Karpas-422 (cell line): ENCODE data around the gene NET1. TPM values are rescaled to one million over a fixed set of nuclear protein-coding genes. Genes with fewer than 3 reads are reported as not detected.

ENCODE experiments used
- DNase-seq: peaks from one replicate; pipeline ENCODE4 v3.0.0-alpha.2; 2015
- H2AFZ ChIP-seq: fragments of 200-600 bp; sonication (generic); 2 replicates; pipeline ENCODE4 v1.6.1; 2014; ENCODE audit warnings: antibody characterized with exemption, low read length, mixed read lengths
- H3K27ac ChIP-seq: fragments of 200-600 bp; sonication (generic); 2 replicates; pipeline ENCODE4 v1.5.1; 2014; ENCODE audit warnings: mild to moderate bottlenecking, low read length, moderate library complexity
- H3K27me3 ChIP-seq: fragments of 200-600 bp; sonication (generic); 2 replicates; pipeline ENCODE4 v1.6.1; 2014; ENCODE audit warnings: low read length, mixed read lengths
- H3K36me3 ChIP-seq: fragments of 200-600 bp; sonication (generic); 2 replicates; pipeline ENCODE4 v1.6.1; 2014; ENCODE audit warnings: low read length, mixed read lengths; ENCODE audit not compliant: insufficient read depth
- H3K4me1 ChIP-seq: fragments of 200-600 bp; sonication (generic); 2 replicates; pipeline ENCODE4 v1.6.1; 2014; ENCODE audit warnings: mild to moderate bottlenecking, low read length, mixed read lengths
- H3K4me2 ChIP-seq: fragments of 200-600 bp; sonication (generic); 2 replicates; pipeline ENCODE4 v1.6.1; 2014; ENCODE audit warnings: low read length, low read depth, mild to moderate bottlenecking; ENCODE audit not compliant: poor library complexity, severe bottlenecking
- H3K4me3 ChIP-seq: fragments of 200-600 bp; sonication (generic); 2 replicates; pipeline ENCODE4 v1.5.1; 2014; ENCODE audit warnings: mild to moderate bottlenecking, antibody characterized with exemption, low read length, mixed read lengths
- H3K79me2 ChIP-seq: fragments of 200-600 bp; sonication (generic); 2 replicates; pipeline ENCODE4 v1.6.1; 2014; ENCODE audit warnings: mild to moderate bottlenecking, low read length, mixed read lengths
- H3K9ac ChIP-seq: fragments of 200-600 bp; sonication (generic); 2 replicates; pipeline ENCODE4 v1.6.0; 2014; ENCODE audit warnings: low read length
- H3K9me2 ChIP-seq: fragments of 200-600 bp; sonication (generic), shearing (Covaris generic); replicated peaks from 2 replicates; pipeline ENCODE4 v1.6.0; 2014; ENCODE audit warnings: mild to moderate bottlenecking, low read length, moderate library complexity; ENCODE audit not compliant: insufficient read depth
- H3K9me3 ChIP-seq: fragments of 300-700, 200-600 bp; sonication (generic); 2 replicates; pipeline ENCODE4 v1.6.1; 2014; ENCODE audit warnings: low read length, mixed read lengths
- H4K20me1 ChIP-seq: fragments of 200-600 bp; sonication (generic); 2 replicates; pipeline ENCODE4 v1.6.1; 2014; ENCODE audit warnings: mild to moderate bottlenecking, antibody characterized with exemption, low read length, low read depth; ENCODE audit not compliant: insufficient read depth
- total RNA-seq: library from RNA; depleted of rRNA; stranded (reverse); fragments of >200 nt; shearing (Covaris generic); gene quantifications from 2 replicates; pipeline ENCODE4 v1.2.3, GENCODE V29; 2014; ENCODE audit warnings: low replicate concordance

The NET1 gene
- total RNA-seq, 1 experiment from 2014 or later = 37.2 TPM

DNA sequence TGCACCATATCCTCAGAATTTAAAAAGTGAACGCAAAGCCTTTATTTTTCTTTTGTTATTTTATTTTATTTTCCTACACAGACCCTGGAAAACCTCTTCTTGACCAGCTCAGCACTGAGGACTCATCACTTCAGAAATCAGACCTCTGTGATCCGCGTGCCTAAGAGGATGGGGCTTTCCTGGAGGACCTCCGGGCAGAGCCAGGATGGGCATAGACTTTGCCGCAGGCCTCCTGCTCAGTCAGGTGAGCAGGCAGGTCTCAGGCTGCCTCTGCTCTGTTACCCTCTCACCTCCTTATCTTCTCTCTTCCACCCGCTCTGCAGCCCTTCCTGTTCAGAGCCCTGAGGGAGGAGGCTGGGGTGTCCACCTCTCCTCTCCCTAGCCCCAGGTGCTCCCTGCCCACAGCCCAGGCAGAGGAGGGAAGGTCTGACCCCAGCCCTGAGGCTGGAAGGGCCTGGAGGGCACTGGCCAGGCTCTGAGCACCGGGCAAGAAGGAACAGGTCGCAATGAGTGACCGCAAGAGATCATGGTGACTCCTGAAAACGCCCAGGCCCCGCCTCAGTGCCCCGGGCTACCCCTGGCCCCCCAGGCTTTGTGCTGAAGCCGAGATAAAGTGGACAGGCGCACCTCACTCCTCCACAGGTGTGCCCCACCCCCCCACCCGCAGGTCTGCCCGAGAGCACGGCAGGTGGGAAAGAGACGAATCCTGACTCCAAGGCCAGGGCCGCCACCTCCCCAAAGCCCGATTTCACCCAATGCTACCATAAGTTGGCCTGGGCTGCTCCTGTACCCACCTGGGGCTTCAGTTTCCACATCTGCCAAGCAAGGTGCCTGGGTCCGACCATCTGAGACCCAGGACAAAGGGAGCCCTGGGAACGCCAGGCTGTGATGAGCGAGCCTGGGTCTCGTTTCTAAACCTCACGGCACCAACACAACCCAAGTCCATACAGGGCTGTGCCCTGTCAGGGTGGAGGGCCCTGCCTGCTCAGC is 84.2 kb downstream of the NET1 start:
- Histone ChIP-seq H3K4me3 (no peak overlapping the region), H3K36me3 (no peaks in the 10 kb centered on the region), H3K9me3 (peaks cover 3% of the 10 kb centered on the region; the same call in 1 of the 2 replicates), H2AFZ (no peak overlapping the region), H3K79me2 (no peaks in the 10 kb centered on the region), H3K4me2 (no peak overlapping the region), H3K27me3 (no peaks in the 10 kb centered on the region), H3K4me1 (no peaks in the 10 kb centered on the region), H3K27ac (no peak overlapping the region), H3K9ac (no peak overlapping the region), H3K9me2 (no peaks in the 10 kb centered on the region), H4K20me1 (no peaks in the 10 kb centered on the region)
- DNase-seq = no peak

DNA sequence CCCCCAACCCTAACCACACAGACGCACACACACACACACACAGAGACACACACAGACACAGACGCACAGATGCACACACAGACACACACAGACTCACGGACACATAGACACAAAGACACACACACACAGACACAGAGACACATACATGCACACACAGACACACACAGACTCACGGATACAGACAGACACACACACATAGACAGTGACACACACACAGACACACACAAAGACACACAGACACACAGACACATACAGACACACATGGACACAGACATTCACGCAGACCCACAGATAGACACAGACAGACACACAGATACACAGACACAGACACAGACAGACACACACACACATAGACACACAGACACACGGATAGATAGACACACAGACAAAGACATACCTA is 84.9 kb downstream of the NET1 start:
- no peak overlapping the region for H3K4me2 ChIP-seq
- H3K27me3 ChIP-seq = no peaks in the 10 kb centered on the region
- DNase-seq = no peak
- no peak overlapping the region for H3K9ac ChIP-seq
- no peaks in the 10 kb centered on the region for H4K20me1 ChIP-seq
- H2AFZ ChIP-seq = no peak overlapping the region
- H3K36me3 ChIP-seq = no peaks in the 10 kb centered on the region
- H3K79me2 ChIP-seq = no peaks in the 10 kb centered on the region
- H3K4me3 ChIP-seq = no peak overlapping the region
- H3K4me1 ChIP-seq = no peaks in the 10 kb centered on the region
- H3K9me3 ChIP-seq = peaks cover 2% of the 10 kb centered on the region; the same call in 1 of the 2 replicates
- no peak overlapping the region for H3K27ac ChIP-seq
- no peaks in the 10 kb centered on the region for H3K9me2 ChIP-seq

DNA sequence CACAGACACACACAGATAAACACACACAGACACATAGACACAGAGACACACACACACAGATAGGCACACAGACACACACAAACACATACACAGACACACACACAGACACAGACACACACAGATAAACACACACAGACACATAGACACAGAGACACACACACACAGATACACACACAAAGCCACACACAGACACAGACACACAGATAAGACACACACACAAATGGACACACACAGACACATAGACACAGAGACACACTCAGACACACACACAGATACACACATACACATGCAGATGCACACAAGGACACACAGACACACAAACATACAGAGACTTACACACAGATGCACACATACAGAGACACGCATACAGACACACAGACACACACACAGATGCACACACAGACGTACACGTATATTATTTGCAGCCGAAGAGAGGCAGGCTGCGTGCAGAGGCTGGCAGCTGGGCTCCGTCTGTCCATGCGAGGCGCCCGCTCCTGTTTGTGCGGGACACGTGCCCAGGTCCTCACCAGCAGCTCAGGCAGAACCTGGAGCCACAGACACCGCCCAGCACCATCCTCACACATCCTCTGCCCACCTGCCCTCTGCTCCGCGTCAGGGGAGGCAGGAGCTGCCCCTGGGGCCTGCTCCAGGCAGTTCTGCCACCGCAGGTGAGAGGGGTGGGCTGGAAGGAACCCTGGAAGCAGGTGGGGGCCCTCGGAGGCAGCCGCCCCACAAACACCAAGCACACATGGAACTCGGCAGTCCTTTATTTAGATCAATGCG is 85.8 kb downstream of the NET1 start:
- Histone ChIP-seq H2AFZ (no peak overlapping the region), H3K4me2 (no peak overlapping the region), H3K4me3 (no peak overlapping the region), H3K27ac (no peak overlapping the region), H3K9me2 (no peaks in the 10 kb centered on the region), H3K36me3 (no peaks in the 10 kb centered on the region), H4K20me1 (no peaks in the 10 kb centered on the region), H3K4me1 (no peaks in the 10 kb centered on the region), H3K79me2 (no peaks in the 10 kb centered on the region), H3K27me3 (no peaks in the 10 kb centered on the region), H3K9me3 (no peaks in the 10 kb centered on the region), H3K9ac (no peak overlapping the region)
- DNase-seq = no peak

DNA sequence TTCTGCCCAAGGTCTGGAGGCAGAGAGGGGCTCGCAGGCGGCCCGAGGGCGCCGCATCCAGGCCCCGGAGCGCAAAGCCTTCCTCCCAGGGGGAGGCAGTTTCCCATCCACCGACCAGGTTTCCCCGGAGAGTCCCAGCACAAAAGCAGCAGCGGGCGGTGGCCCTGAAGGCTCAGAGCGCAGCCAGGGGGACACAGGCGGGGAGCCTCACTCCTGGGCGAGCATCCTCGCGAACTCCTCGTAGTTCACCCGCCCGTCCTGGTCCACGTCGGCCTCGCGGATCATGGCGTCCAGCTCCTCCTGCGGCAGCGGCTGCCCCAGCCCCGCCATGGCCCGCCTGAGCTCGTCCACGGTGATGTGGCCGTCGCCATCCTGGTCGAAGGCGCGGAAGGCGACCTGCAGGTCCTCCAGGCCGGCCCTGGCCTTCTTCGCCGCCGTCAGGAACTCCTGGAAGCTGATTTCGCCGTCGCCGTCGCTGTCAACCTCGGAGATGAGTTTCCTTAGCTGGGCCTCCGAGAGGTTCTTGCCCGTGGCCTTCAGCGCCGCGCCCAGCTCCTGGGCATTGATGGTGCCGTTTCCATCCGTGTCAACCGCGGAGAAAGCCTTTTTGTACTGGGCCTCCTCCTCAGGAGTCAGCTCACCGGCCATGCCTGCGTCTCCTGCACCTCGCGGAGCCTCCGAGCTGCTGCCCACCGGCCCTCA is 86.6 kb downstream of the NET1 start:
- Histone ChIP-seq H3K27ac (no peak overlapping the region), H3K9ac (no peak overlapping the region), H4K20me1 (no peaks in the 10 kb centered on the region), H3K4me1 (no peaks in the 10 kb centered on the region), H3K4me2 (no peak overlapping the region), H3K36me3 (no peaks in the 10 kb centered on the region), H3K4me3 (no peak overlapping the region), H3K9me3 (no peaks in the 10 kb centered on the region), H3K9me2 (no peaks in the 10 kb centered on the region), H2AFZ (no peak overlapping the region), H3K27me3 (no peaks in the 10 kb centered on the region), H3K79me2 (no peaks in the 10 kb centered on the region)
- DNase-seq = no peak

DNA sequence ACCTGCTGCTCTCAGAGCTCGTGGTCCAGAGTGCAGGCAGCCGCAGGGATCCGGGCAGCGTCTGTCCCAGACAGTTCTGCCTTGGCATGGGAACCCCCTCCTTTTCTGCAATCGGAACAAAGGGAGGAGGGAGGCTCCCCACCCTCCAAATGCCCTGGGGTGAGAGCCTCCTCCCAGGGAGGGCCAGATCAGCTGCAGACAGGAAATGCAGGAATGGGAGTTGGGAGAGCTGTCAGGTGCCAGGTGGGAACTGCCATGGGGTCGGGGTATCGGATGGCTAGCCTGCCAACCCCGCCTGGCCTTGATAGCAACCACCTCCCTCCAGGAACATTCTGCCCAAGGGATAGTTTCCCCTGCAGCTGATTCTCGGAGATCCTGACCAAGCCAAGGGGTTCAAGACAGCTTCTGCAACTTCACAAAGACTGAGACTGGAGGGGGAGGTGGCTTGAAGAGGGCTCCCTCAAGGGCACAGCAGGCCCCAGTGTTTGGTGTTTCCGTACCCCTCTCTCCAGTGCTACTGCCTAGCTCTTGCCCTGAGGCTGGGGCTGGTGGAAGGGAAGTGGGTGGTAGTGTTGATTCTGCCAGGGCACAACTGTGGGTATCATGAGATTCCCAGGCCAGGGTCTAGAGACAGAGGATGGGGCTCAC is 87.3 kb downstream of the NET1 start, which contains the start of gene CALML5:
Gene CALML5, minus strand, starts transcription at position 78 of the 648 bp plus-strand sequence. CDS start 132 bp downstream, outside the sequence.
- no peak within 1 kb of the TSS for H3K27ac ChIP-seq
- no peaks in the 10 kb centered on the region for H4K20me1 ChIP-seq
- H3K4me2 ChIP-seq = no peak within 1 kb of the TSS
- no peak within 1 kb of the TSS for H3K9ac ChIP-seq
- DNase-seq = no peak
- H3K27me3 ChIP-seq = no peaks in the 10 kb centered on the region
- H3K9me3 ChIP-seq = no peaks in the 10 kb centered on the region
- H3K79me2 ChIP-seq = no peaks in the 10 kb centered on the region
- no peak within 1 kb of the TSS for H2AFZ ChIP-seq
- H3K4me1 ChIP-seq = no peaks in the 10 kb centered on the region
- no peaks in the 10 kb centered on the region for H3K36me3 ChIP-seq
- no peak within 1 kb of the TSS for H3K4me3 ChIP-seq
- H3K9me2 ChIP-seq = no peaks in the 10 kb centered on the region

DNA sequence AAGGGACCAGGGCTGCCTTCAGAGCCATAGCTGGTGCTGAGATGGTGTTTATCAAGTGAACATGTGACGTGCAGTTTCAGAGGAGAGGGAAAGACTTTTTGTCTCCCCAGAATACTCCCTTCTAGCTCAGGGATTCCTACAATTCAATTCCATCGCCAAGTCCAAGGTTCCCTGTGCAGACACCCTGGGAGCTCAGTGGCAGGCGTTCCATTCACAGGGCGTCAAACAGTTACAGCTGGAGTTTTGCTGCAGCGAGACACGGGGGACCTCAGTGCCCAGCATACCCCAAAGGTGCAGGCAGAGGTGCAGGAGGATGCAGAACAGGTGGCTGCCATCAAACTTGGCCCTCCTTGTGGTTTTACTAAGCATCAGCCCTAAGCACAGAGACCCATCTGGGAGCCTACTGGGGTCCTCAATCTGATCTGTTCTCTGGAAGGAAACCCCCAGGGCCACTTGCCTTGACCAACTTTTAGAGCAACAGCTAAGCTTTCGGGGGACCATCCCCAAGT is 87.9 kb downstream of the NET1 start:
- Histone ChIP-seq H3K27ac (no peak overlapping the region), H4K20me1 (no peaks in the 10 kb centered on the region), H3K27me3 (no peaks in the 10 kb centered on the region), H3K4me2 (no peak overlapping the region), H3K36me3 (no peaks in the 10 kb centered on the region), H2AFZ (no peak overlapping the region), H3K9me2 (no peaks in the 10 kb centered on the region), H3K9ac (no peak overlapping the region), H3K4me1 (no peaks in the 10 kb centered on the region), H3K79me2 (no peaks in the 10 kb centered on the region), H3K4me3 (no peak overlapping the region), H3K9me3 (no peaks in the 10 kb centered on the region)
- DNase-seq = no peak

DNA sequence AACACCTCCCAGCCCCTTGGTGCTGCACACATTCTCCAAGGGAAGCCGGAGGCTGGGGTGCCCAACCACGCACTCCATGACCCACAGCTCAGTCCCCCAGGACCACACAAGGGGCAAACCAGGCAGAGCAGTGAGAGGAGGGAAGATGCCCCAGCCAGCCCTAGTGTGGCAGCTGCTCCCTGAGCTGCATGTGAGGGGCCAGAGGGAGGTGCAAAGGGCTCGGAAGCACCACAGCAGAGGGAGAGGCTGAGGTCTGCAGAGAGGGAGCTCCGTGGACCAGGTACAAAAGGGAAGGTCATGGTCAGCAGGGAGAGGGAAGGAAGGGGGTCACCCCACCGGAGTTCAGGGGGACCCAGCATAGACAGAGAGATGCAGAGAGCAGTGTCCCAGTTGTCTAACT is 88.6 kb downstream of the NET1 start:
- Histone ChIP-seq H2AFZ (no peak overlapping the region), H3K27me3 (no peaks in the 10 kb centered on the region), H3K4me2 (no peak overlapping the region), H4K20me1 (no peaks in the 10 kb centered on the region), H3K4me1 (no peaks in the 10 kb centered on the region), H3K4me3 (no peak overlapping the region), H3K79me2 (no peaks in the 10 kb centered on the region), H3K9me2 (no peaks in the 10 kb centered on the region), H3K9ac (no peak overlapping the region), H3K27ac (no peak overlapping the region), H3K36me3 (no peaks in the 10 kb centered on the region), H3K9me3 (no peaks in the 10 kb centered on the region)
- DNase-seq = no peak
